HG03565 (cell line): ENCODE results near the gene SLC35E3.
"Not testable (repeated sequence)": the region's sequence is repeated elsewhere in the genome, so short reads cannot be mapped to it uniquely, and the experiment has no call there.

ENCODE experiments used
- ATAC-seq: cut with Tn5 transposase; IDR thresholded peaks from one replicate; pipeline ENCODE4 v1.9.1; 2021; ENCODE audit warnings: mild to moderate bottlenecking, moderate library complexity; ENCODE audit not compliant: unreplicated experiment

Gene SLC35E3

DNA sequence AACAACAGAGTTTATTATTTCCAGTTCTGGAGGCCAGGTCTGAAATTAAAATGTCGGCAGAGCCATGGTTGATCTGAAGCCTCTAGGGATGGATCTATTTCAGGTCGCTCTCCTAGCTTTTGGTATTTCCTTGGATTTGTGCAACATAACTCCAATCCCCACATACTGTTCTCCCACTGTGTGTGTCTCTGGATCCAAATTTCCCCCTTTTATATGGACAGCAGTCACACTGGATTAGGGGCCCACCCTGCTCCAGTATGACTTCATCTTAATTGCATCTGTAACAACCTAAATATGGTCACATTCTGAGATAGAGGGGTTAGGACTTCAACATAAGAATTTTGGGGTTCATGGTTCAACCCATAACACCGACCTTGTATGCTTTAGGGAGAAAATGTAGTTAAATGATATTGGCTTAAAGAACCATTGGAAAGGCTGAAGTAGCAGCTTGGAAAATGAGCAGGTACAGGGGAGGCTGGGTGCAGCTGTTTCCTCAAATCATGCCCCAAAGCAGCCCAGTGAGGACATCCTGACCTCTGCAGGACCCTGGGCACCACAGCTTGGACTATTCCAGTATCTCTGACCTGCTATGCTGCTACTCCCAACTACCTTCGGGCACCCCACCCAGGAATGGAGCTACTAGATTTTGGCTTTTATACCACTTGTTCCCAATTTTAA lies 48.1 kb downstream of the SLC35E3 start:
- no peak for ATAC-seq

- ATAC-seq, result no peak
Measured at GRCh38 chr12:68794653-68795251, 48.8 kb downstream of the SLC35E3 start.

GRCh38 chr12:68796399-68796798 lies 50.4 kb downstream of the SLC35E3 start:
- no peak for ATAC-seq

- no peak for ATAC-seq
Measured at GRCh38 chr12:68798882-68799234, 52.9 kb downstream of the SLC35E3 start.

GRCh38 chr12:68800294-68800693 lies 54.3 kb downstream of the SLC35E3 start:
- ATAC-seq, result no peak

DNA sequence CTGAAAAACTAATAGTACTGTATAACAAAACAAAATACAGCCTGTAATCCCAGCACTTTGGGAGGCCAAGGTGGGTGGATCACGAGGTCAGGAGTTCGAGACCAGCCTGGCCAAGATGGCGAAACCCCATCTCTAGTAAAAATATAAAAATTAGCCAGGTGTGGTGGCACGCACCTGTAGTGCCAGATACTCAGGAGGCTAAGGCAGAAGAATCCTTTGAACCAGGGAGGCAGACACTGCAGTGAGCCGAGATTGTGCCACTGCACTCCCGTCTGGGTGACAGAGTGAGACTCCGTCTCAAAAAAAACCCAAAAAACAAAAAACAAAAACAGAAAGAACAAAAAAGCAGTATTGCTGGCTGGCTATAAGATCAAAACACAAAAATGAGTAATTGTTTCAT lies 55.1 kb downstream of the SLC35E3 start:
- ATAC-seq, result not testable (repeated sequence)

- ATAC-seq, result not testable (repeated sequence)
Measured at GRCh38 chr12:68802372-68802745, 56.4 kb downstream of the SLC35E3 start.

GRCh38 chr12:68802911-68803651 lies 57.1 kb downstream of the SLC35E3 start:
- not testable (repeated sequence) for ATAC-seq

GRCh38 chr12:68803948-68804656 lies 58.1 kb downstream of the SLC35E3 start:
- ATAC-seq, result no peak

DNA sequence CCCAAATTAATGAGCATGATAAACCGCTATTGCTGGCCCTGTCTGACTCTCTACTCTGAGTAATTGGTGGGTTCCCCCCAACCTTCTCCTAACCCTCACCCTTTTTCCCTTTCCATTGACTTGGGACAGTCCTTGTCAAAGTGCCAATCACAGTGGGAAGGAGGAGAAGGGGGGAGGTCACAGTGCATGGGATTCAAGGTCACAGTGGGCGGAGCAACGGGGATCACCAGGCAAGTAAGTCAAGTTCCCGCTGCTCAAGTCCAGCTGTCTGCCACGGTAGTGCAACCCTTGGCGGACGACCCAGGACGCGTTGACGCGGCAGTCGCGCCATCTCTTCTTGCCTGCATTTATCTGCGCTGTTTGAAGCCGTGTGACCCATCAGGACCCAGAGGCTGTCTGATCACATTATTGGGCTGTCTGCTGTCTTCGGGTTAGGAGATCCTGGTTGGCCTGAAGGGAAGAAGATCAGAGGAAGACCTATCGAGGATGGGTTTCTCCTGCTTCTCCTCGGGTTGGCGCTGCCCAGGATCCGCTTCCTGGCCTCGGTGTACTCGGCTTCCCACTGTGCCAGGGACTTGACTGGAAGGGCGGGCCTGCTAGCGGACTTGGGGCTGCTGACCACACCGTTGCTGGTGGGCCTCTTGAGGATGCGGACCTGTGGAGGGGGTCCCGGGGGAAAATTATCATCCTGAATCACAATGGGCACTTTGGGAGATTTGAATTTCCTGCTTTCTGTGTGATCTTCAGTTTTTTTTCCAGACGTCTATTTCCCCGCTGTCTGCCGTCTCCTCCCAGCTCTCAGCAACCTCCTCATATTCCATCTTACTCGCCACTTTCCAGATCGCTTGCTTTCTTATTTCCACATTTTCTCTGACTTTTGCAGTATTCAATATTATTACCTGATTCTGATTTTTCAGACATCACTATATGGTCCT lies 58.9 kb downstream of the SLC35E3 start:
- ATAC-seq, result no peak

DNA sequence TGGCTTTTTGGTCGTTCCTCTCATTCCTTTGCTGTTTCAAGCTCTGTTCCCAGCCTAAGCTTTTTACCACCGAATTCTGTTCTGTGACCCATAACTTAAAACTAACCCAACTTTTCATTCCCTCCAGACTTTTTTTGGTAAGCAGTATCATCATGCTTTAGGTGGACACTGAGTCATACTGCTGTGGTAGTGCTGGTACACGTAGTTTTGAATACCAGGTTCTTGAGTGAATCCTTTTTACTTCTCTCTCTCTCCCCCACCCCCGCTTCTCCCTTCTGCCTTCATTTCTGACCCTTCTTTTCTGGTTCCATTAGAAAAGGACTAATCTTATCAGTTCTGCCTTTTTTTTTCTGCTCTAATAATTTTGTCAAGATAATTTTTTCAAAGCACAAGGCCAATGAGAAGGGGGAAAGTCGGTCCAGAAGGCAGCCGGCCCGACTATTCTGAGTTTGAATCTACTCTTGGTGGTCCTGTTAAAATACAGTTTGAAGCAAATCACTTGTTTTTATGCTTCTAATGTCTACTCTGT lies 59.7 kb downstream of the SLC35E3 start:
- no peak for ATAC-seq

DNA sequence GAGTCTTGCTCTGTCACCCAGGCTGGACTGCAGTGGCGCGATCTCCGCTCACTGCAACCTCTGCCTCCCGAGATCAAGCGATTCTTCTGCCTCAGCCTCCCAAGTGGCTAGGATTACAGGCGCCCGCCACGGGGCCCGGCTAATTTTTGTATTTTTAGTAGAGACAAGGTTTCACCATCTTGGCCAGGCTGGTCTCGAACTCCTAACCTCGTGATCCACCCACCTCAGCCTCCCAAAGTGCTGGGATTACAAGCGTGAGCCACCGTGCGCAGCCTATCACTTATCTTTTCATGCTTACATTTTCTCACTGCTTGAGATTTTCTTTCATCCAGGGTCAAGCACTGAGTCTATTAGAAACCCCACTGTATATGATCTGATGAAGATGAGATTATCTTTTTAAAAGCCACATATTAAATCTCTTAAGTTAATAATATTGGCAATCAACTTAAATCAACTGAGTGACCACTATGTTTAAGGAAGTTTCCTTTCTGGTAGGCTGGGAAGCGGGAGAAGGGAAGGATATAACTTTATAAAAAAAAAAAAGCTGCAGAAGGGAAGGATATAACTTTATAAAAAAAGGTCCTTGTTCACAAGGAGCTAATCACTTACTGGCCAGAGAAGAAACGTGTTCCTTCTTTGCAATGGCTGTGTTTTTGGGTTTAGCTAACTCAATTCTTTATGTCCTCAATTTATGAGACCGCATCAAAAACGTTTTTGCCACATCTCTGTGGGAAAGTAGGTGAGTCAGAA lies 60.7 kb downstream of the SLC35E3 start:
- no peak for ATAC-seq

GRCh38 chr12:68807274-68807575 lies 61.2 kb downstream of the SLC35E3 start:
- not testable (repeated sequence) for ATAC-seq

- peak; percentile 59 for ATAC-seq
Measured at GRCh38 chr12:68807576-68808387, 61.8 kb downstream of the SLC35E3 start, which contains the start of gene MDM2. Gene MDM2 (plus strand): TSS chr12:68808177. CDS start chr12:68808478, 301 bp downstream.

- peak; percentile 55 for ATAC-seq
Measured at GRCh38 chr12:68808388-68809189, 62.6 kb downstream of the SLC35E3 start.

- no peak for ATAC-seq
Measured at GRCh38 chr12:68809190-68810026, 63.4 kb downstream of the SLC35E3 start.

DNA sequence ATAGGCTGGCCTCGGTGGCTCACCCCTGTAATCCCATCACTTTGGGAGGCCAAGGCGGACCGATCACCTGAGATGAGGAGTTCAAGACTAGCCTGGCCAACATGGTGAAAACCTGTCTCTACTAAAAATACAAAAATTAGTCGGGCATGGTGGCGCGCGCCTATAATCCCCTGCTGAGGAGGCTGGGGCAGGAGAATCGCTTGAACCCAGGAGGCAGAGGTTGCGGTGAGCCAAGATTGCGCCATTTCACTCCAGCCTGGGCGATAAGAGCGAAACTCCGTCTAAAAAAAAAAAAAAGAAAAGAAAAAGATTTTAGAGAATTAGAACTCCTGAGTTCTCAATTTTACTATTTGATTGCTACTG lies 64.0 kb downstream of the SLC35E3 start:
- not testable (repeated sequence) for ATAC-seq
